Esophagus muscularis mucosa (tissue), 3 donors: ENCODE measurements around the gene PLA2R1.

Experiments
- CTCF ChIP-seq, 3 experiments: fragments of 200-600 bp in 2 of 3; fragments of 450-650 bp in 1 of 3; sonication (generic) in 2 of 3; IDR thresholded peaks; one replicate each; pipeline ENCODE4 v1.5.1; 2017 to 2019; ENCODE audit warnings: antibody characterized with exemption in 3 of 3, mild to moderate bottlenecking in 2 of 3, moderate library complexity in 1 of 3
- POLR2AphosphoS5 ChIP-seq, 2 donors: sonication (generic); formaldehyde crosslinking; IDR thresholded peaks; one replicate each; pipeline ENCODE4 v1.6.1; 2017; ENCODE audit warnings: antibody characterized with exemption in 2 of 2

- TF ChIP-seq POLR2AphosphoS5 (IDR thresholded peaks at IDR 0.05) (no peak), CTCF (IDR thresholded peaks at IDR 0.05) (no peak)
Measured at GRCh38 chr2:160110674-160111239, 48.3 kb upstream of the PLA2R1 start.
